ENCODE measurements around the gene CHD6.

The CHD6 gene

DNA sequence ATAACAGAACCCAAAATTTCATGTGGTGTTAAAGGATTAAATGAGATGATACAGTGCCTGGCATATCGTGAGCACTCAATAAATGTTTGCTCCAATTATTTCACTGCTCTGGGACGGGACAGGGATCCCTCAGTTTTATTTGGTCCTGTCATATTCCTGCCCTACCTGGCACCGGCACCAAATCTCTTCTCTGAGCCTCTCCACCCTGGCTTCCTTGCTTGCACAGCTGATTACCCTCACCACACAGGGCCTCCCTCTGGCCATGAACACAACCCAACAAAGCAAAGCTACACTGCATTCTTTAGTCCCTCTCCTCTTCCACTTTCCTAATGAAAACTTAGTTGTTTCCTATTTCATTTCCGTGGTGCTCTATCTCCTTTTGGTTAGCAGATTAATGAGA is 16.4 kb downstream of the CHD6 start:
- ChIA-PET CTCF (interaction anchor here (0.6 to 0.7 kb wide), 2 partner anchors 206 to 1936 kb away, joined by 3 to 5 read pairs; no protein-coding TSS in a partner anchor), POLR2A (no interaction called here)
- Histone ChIP-seq H3K4me3 (ENCODE audit: low read depth, low read length) (no peak overlapping the region), H3K27ac (ENCODE audit: extremely low read depth, low read depth, low read length) (no peak overlapping the region), H3K9me3 (ENCODE audit: control insufficient read depth, insufficient read depth, low read depth, low read length) (no peaks in the 10 kb centered on the region), H3K4me1 (ENCODE audit: control insufficient read depth, insufficient read depth, low read length) (no peaks in the 10 kb centered on the region), H3K36me3 (ENCODE audit: control insufficient read depth in 2 of 2, insufficient read depth in 1 of 2, low read length in 2 of 2) (no peaks in the 10 kb centered on the region)
- TF ChIP-seq EGR2 (tag by site-specific recombination; IDR thresholded peaks at IDR 0.05; ENCODE audit: low read depth): no peak
- TF ChIP-seq KLF1 (tag by site-specific recombination; IDR thresholded peaks at IDR 0.05): no peak
- TF ChIP-seq ZNF155 (tag by site-specific recombination; IDR thresholded peaks at IDR 0.05): no peak
- TF ChIP-seq, protein P1, sequence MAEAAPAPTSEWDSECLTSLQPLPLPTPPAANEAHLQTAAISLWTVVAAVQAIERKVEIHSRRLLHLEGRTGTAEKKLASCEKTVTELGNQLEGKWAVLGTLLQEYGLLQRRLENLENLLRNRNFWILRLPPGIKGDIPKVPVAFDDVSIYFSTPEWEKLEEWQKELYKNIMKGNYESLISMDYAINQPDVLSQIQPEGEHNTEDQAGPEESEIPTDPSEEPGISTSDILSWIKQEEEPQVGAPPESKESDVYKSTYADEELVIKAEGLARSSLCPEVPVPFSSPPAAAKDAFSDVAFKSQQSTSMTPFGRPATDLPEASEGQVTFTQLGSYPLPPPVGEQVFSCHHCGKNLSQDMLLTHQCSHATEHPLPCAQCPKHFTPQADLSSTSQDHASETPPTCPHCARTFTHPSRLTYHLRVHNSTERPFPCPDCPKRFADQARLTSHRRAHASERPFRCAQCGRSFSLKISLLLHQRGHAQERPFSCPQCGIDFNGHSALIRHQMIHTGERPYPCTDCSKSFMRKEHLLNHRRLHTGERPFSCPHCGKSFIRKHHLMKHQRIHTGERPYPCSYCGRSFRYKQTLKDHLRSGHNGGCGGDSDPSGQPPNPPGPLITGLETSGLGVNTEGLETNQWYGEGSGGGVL (tag by site-specific recombination; IDR thresholded peaks at IDR 0.05): no peak
- TF ChIP-seq GLI4 (tag by site-specific recombination; IDR thresholded peaks at IDR 0.05): no peak
- no peak for TF ChIP-seq MZF1 (tag by site-specific recombination; IDR thresholded peaks at IDR 0.05; ENCODE audit: borderline replicate concordance)
- TF ChIP-seq, protein P2, sequence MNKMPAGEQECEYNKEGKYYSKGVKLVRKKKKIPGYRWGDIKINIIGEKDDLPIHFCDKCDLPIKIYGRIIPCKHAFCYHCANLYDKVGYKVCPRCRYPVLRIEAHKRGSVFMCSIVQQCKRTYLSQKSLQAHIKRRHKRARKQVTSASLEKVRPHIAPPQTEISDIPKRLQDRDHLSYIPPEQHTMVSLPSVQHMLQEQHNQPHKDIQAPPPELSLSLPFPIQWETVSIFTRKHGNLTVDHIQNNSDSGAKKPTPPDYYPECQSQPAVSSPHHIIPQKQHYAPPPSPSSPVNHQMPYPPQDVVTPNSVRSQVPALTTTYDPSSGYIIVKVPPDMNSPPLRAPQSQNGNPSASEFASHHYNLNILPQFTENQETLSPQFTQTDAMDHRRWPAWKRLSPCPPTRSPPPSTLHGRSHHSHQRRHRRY (tag by site-specific recombination; IDR thresholded peaks at IDR 0.05): no peak
- TF ChIP-seq ZNF416 (tag by site-specific recombination; IDR thresholded peaks at IDR 0.05): no peak
- no peak for TF ChIP-seq ZNF391 (tag by site-specific recombination; IDR thresholded peaks at IDR 0.05; ENCODE audit: borderline replicate concordance, low read depth)
- no peak for TF ChIP-seq RBAK (tag by site-specific recombination; IDR thresholded peaks at IDR 0.05)
- no peak for TF ChIP-seq ZNF529 (tag by site-specific recombination; IDR thresholded peaks at IDR 0.05; ENCODE audit: insufficient replicate concordance)
- TF ChIP-seq ZNF558 (tag by site-specific recombination; IDR thresholded peaks at IDR 0.05): no peak
- TF ChIP-seq ZNF10 (tag by site-specific recombination; IDR thresholded peaks at IDR 0.05): no peak
- TF ChIP-seq ZNF501 (tag by site-specific recombination; IDR thresholded peaks at IDR 0.05): no peak
- no peak for TF ChIP-seq ZNF426 (tag by site-specific recombination; IDR thresholded peaks at IDR 0.05)
- no peak for TF ChIP-seq MYNN (tag by site-specific recombination; IDR thresholded peaks at IDR 0.05; ENCODE audit: borderline replicate concordance)
- TF ChIP-seq ZNF274 (IDR thresholded peaks at IDR 0.05; ENCODE audit: low read length): no peak
- no peak for TF ChIP-seq ZNF274 (tag by site-specific recombination; IDR thresholded peaks at IDR 0.05; ENCODE audit: borderline replicate concordance)

DNA sequence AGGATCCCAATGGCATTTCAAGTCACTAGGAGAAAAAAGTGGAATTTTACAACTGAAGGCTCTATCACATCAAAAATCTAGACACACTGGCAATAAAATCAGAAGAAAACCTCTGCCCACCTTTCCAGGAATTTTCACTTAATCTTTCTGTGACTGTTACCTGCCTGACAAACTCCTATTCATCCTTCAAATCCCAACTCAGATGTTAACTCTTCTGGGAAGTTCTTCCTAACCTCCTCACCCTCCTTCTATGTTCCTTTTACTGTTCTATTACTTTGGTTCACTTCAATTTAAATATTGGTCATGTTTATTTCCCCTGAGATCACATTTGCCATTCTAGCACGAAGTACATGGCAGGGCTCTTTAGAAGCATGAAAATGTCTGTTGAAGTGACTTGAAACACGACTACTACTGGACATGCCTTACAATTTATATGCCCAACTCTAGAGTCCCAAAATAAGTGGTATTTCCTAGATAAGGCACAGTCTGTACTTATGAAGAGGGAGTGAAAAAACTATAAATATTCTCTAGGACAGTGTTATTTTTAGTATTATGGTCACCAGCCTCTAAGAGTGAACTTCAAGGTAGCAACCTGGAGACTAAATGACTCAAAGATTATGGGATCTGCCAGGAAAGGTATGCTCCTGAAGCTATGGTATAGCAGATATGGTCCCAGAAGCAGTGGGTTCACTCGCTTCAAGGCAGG is 17.1 kb downstream of the CHD6 start:
- ChIA-PET POLR2A (no interaction called here), CTCF (no interaction called here)
- H3K4me1 ChIP-seq (ENCODE audit: control insufficient read depth, insufficient read depth, low read length): no peaks in the 10 kb centered on the region
- no peaks in the 10 kb centered on the region for H3K9me3 ChIP-seq (ENCODE audit: control insufficient read depth, insufficient read depth, low read depth, low read length)
- no peak overlapping the region for H3K27ac ChIP-seq (ENCODE audit: extremely low read depth, low read depth, low read length)
- peak; percentile 72; the same call in 1 of the 2 replicates for TF ChIP-seq ZFP3 (tag by site-specific recombination; IDR thresholded peaks at IDR 0.05; ENCODE audit: low read depth)
- TF ChIP-seq ZNF571 (tag by site-specific recombination; IDR thresholded peaks at IDR 0.05): no peak
- no peak for TF ChIP-seq KLF17 (tag by site-specific recombination; IDR thresholded peaks at IDR 0.05)
- TF ChIP-seq, protein P3, sequence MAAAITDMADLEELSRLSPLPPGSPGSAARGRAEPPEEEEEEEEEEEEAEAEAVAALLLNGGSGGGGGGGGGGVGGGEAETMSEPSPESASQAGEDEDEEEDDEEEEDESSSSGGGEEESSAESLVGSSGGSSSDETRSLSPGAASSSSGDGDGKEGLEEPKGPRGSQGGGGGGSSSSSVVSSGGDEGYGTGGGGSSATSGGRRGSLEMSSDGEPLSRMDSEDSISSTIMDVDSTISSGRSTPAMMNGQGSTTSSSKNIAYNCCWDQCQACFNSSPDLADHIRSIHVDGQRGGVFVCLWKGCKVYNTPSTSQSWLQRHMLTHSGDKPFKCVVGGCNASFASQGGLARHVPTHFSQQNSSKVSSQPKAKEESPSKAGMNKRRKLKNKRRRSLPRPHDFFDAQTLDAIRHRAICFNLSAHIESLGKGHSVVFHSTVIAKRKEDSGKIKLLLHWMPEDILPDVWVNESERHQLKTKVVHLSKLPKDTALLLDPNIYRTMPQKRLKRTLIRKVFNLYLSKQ (tag by site-specific recombination; IDR thresholded peaks at IDR 0.05; ENCODE audit: borderline replicate concordance): no peak
- no peak for TF ChIP-seq MYNN (tag by site-specific recombination; IDR thresholded peaks at IDR 0.05; ENCODE audit: borderline replicate concordance)
- no peak overlapping the region for H3K4me3 ChIP-seq (ENCODE audit: low read depth, low read length)
- no peaks in the 10 kb centered on the region for H3K36me3 ChIP-seq (ENCODE audit: control insufficient read depth in 2 of 2, insufficient read depth in 1 of 2, low read length in 2 of 2)
